Activated CD4-positive, alpha-beta T cell treated with anti-CD3 and anti-CD28 coated beads, Interleukin-2, amount 10 ng/mL, durations not matched to agents 24 days and 14 days (primary cell): ENCODE measurements around the gene PCDHA6. TPM values are rescaled to one million over a fixed set of nuclear protein-coding genes. Genes with fewer than 3 reads are reported as not detected.
"Not testable (repeated sequence)": the region's sequence is repeated elsewhere in the genome, so short reads cannot be mapped to it uniquely, and the experiment has no call there.

Source experiments
- DNase-seq: peaks from one replicate; pipeline ENCODE4 v3.0.0; 2022
- H3K27ac Mint-ChIP-seq: one replicate; pipeline ENCODE4 v1.8.0; 2022; ENCODE audit warnings: mild to moderate bottlenecking, mixed read lengths
- H3K27me3 Mint-ChIP-seq: one replicate; pipeline ENCODE4 v1.8.0; 2022; ENCODE audit warnings: mixed read lengths
- H3K36me3 Mint-ChIP-seq: one replicate; pipeline ENCODE4 v1.8.0; 2022; ENCODE audit warnings: low read depth, mild to moderate bottlenecking, mixed read lengths
- H3K4me1 Mint-ChIP-seq: one replicate; pipeline ENCODE4 v1.8.0; 2021; ENCODE audit warnings: mixed read lengths
- H3K4me3 Mint-ChIP-seq: one replicate; pipeline ENCODE4 v1.8.0; 2022; ENCODE audit warnings: mild to moderate bottlenecking, moderate library complexity, mixed read lengths
- H3K9me3 Mint-ChIP-seq: one replicate; pipeline ENCODE4 v1.8.0; 2021; ENCODE audit warnings: mixed read lengths
- intact Hi-C: fragments of 100-400 bp; cut with micrococcal nuclease; formaldehyde crosslinking; loops from one replicate; pipeline ENCODE4 v1.15.1; 2023
- total RNA-seq: library from RNA; stranded (reverse); gene quantifications from 2 replicates; pipeline ENCODE4 v1.2.3, GENCODE V29; 2022

The PCDHA6 gene
- total RNA-seq = not detected in 2 replicates

- H3K4me3 Mint-ChIP-seq = no peak within 1 kb of the TSS
- no peaks in the 10 kb centered on the region for H3K27me3 Mint-ChIP-seq
- intact Hi-C loops = no loop called here
- no peak within 1 kb of the TSS for H3K27ac Mint-ChIP-seq
- no peak for DNase-seq
- H3K36me3 Mint-ChIP-seq = peaks cover 3% of the 10 kb centered on the region
- H3K9me3 Mint-ChIP-seq = peaks cover 17% of the 10 kb centered on the region
- H3K4me1 Mint-ChIP-seq = no peaks in the 10 kb centered on the region
Measured at GRCh38 chr5:140827704-140828361, at the start of gene PCDHA6. TSS of gene PCDHA6 (plus strand) at chr5:140827960. CDS start at chr5:140828092, 132 bp downstream.

DNA sequence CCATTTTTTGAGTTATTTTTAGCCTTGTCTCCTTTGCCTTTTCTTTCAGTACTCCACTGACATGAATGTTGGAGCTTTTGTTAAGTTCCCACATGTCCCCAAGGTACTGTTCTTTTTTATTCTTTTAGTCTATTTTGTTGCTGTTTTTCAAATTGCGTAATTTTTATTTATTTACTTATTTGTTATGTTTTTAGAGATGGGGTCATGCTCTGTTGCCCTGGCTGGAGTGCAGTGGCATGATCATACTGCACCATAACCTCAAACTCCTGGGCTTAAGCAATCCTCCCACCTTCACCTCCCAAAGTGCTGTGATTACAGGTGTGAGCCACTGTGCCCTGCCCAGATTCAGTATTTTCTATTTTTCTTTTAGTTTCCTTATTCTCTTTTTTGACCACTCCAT is 47.2 kb upstream of the PCDHA6 start:
- no peak for DNase-seq
- Mint-ChIP-seq H3K36me3 (no peaks in the 10 kb centered on the region), H3K27ac (no peak overlapping the region), H3K9me3 (peaks cover 35% of the 10 kb centered on the region), H3K27me3 (no peaks in the 10 kb centered on the region), H3K4me1 (no peaks in the 10 kb centered on the region), H3K4me3 (no peak overlapping the region)
- intact Hi-C loops = no loop called here

DNA sequence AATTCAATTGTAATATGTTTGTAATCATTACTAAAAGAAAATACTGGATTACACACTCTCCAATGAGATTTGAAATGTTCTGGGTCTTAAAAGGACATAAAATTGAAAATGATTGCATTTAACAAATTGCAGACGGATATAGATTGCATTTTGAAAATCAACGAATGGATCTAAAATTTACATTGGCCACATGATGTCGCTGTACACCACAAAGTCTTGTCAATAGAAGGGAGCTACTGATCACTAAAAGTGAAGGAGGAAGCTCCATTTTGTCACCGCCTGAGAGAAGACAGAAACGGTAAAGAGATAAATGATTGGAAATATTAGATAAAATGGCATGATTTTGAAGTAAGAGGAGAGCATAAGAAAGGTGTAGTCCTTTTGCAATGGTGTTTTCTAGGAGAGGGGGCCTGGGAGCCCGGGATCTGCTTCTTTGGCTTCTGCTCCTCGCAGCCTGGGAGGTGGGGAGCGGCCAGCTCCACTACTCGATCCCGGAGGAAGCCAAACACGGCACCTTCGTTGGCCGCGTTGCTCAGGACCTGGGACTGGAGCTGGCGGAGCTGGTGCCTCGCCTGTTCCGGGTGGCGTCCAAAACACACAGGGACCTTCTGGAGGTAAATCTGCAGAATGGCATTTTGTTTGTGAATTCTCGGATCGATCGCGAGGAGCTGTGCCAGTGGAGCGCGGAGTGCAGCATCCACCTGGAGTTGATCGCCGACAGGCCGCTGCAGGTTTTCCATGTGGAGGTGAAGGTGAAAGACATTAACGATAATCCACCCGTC is 41.7 kb upstream of the PCDHA6 start, which contains the start of gene PCDHA1:
Gene PCDHA1, plus strand, starts transcription at position 236 of the 782 bp plus-strand sequence.
- Mint-ChIP-seq H3K27me3 (no peaks in the 10 kb centered on the region), H3K27ac (no peak within 1 kb of the TSS), H3K4me1 (no peaks in the 10 kb centered on the region), H3K9me3 (peaks cover 20% of the 10 kb centered on the region), H3K4me3 (no peak within 1 kb of the TSS), H3K36me3 (peaks cover 7% of the 10 kb centered on the region)
- DNase-seq = no peak
- intact Hi-C loops = no loop called here

DNA sequence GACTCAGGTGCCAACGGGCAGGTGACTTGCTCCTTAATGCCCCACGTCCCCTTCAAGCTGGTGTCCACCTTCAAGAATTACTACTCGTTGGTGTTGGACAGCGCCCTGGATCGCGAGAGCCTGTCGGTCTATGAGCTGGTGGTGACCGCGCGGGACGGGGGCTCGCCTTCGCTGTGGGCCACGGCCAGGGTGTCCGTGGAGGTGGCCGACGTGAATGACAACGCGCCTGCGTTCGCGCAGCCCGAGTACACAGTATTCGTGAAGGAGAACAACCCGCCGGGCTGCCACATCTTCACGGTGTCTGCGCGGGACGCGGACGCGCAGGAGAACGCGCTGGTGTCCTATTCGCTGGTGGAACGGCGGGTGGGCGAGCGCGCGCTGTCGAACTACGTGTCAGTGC is 40.3 kb upstream of the PCDHA6 start:
- H3K27ac Mint-ChIP-seq, H3K4me3 Mint-ChIP-seq, DNase-seq, H3K4me1 Mint-ChIP-seq, H3K36me3 Mint-ChIP-seq, intact Hi-C loops, H3K27me3 Mint-ChIP-seq: not testable (repeated sequence)
- peaks cover 23% of the 10 kb centered on the region for H3K9me3 Mint-ChIP-seq

DNA sequence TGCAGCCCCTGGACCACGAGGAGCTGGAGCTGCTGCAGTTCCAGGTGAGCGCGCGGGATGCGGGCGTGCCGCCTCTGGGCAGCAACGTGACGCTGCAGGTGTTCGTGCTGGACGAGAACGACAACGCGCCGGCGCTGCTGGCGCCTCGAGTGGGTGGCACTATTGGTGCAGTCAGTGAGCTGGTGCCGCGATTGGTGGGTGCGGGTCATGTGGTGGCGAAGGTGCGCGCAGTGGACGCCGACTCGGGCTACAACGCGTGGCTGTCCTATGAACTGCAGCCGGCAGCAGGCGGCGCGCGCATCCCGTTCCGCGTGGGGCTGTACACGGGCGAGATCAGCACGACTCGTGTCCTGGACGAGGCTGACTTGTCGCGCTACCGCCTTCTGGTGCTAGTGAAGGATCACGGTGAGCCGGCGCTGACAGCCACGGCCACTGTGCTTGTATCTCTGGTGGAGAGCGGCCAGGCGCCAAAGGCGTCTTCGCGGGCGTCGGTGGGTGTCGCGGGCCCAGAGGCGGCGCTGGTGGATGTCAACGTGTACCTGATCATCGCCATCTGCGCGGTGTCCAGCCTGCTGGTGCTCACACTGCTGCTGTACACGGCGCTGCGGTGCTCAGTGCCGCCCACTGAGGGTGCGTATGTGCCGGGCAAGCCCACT is 39.8 kb upstream of the PCDHA6 start:
- DNase-seq, H3K27ac Mint-ChIP-seq, H3K4me1 Mint-ChIP-seq, intact Hi-C loops, H3K27me3 Mint-ChIP-seq, H3K4me3 Mint-ChIP-seq, H3K36me3 Mint-ChIP-seq: not testable (repeated sequence)
- peaks cover 25% of the 10 kb centered on the region for H3K9me3 Mint-ChIP-seq

DNA sequence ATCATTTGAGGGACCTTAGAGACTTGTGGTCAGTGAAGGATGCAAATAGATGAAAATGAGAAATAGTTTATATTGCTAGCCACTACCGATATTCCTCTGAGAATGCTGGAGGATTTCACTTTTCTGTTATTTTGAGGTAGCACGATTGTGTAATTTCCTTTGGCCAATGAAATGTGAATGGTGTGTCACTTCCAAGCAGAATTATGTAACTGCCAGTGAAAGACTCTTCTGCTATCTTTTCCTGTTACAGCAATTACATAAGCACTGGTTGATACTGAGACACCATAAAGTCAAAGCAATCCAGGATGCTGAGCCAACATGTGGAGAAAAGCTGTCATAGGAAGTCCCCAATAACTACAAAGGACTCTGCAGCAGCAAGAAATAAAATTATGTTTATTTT is 36.7 kb upstream of the PCDHA6 start:
- Mint-ChIP-seq H3K27me3 (no peaks in the 10 kb centered on the region), H3K36me3 (peaks cover 4% of the 10 kb centered on the region)
- intact Hi-C loops = no loop called here

DNA sequence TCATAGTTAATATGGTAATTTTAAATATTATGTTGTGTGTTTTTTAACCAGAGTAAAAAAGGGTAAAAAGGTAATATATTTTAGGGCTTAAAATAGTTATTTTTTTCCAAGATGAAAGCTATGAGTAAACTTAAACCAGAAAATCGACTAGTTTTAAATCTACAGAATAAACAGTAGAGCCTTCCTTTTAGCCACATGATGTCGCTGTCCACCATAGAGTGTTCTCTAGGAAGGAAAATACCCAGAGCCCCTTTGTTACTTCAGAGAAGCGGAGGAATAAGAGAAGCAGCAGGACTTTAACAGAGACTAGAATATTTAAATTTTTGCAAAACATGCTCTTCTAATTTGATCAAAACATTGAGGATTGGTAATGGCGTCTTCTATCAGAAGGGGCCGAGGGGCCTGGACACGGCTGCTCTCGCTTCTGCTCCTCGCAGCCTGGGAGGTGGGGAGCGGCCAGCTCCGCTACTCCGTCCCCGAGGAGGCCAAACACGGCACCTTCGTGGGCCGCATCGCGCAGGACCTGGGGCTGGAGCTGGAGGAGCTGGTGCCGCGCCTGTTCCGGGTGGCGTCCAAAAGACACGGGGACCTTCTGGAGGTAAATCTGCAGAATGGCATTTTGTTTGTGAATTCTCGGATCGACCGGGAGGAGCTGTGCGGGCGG is 33.0 kb upstream of the PCDHA6 start, which contains the start of gene PCDHA2:
Gene PCDHA2, plus strand, starts transcription at position 258 of the 664 bp plus-strand sequence.
- DNase-seq = no peak
- peaks cover 15% of the 10 kb centered on the region for H3K9me3 Mint-ChIP-seq
- H3K4me1 Mint-ChIP-seq = no peaks in the 10 kb centered on the region
- H3K4me3 Mint-ChIP-seq = no peak within 1 kb of the TSS
- no peaks in the 10 kb centered on the region for H3K27me3 Mint-ChIP-seq
- peaks cover under 1% of the 10 kb centered on the region for H3K36me3 Mint-ChIP-seq
- H3K27ac Mint-ChIP-seq = no peak within 1 kb of the TSS
- intact Hi-C loops = no loop called here

More for the DNA sequence above, 36.7 kb upstream of the PCDHA6 start:
- peaks cover 22% of the 10 kb centered on the region for H3K9me3 Mint-ChIP-seq
- H3K4me3 Mint-ChIP-seq = no peak overlapping the region
- no peaks in the 10 kb centered on the region for H3K4me1 Mint-ChIP-seq
- no peak overlapping the region for H3K27ac Mint-ChIP-seq
- DNase-seq = no peak

- intact Hi-C loops = no loop called here
- no peak for DNase-seq
- Mint-ChIP-seq H3K4me3 (no peak overlapping the region), H3K27ac (no peak overlapping the region), H3K36me3 (no peaks in the 10 kb centered on the region), H3K9me3 (peaks cover 17% of the 10 kb centered on the region), H3K4me1 (no peaks in the 10 kb centered on the region), H3K27me3 (no peaks in the 10 kb centered on the region)
Measured at GRCh38 chr5:140795259-140795641, 32.5 kb upstream of the PCDHA6 start.

- intact Hi-C loops, H3K27ac Mint-ChIP-seq, H3K4me3 Mint-ChIP-seq, H3K27me3 Mint-ChIP-seq, H3K36me3 Mint-ChIP-seq, DNase-seq, H3K4me1 Mint-ChIP-seq: not testable (repeated sequence)
- peaks cover 15% of the 10 kb centered on the region for H3K9me3 Mint-ChIP-seq
Measured at GRCh38 chr5:140796072-140796717, 31.6 kb upstream of the PCDHA6 start.

- no peaks in the 10 kb centered on the region for H3K4me1 Mint-ChIP-seq
- DNase-seq = no peak
- H3K27me3 Mint-ChIP-seq = no peaks in the 10 kb centered on the region
- no peak overlapping the region for H3K4me3 Mint-ChIP-seq
- no peak overlapping the region for H3K27ac Mint-ChIP-seq
- H3K36me3 Mint-ChIP-seq = no peaks in the 10 kb centered on the region
- intact Hi-C loops = no loop called here
- peaks cover 11% of the 10 kb centered on the region for H3K9me3 Mint-ChIP-seq
Measured at GRCh38 chr5:140796718-140797095, 31.1 kb upstream of the PCDHA6 start.

GRCh38 chr5:140800816-140801493 is 26.8 kb upstream of the PCDHA6 start, which contains the start of gene PCDHA3:
TSS of gene PCDHA3 (plus strand) at chr5:140801057.
- no peak for DNase-seq
- H3K36me3 Mint-ChIP-seq = no peaks in the 10 kb centered on the region
- peaks cover 17% of the 10 kb centered on the region for H3K9me3 Mint-ChIP-seq
- H3K27ac Mint-ChIP-seq = no peak within 1 kb of the TSS
- intact Hi-C loops = no loop called here
- no peaks in the 10 kb centered on the region for H3K4me1 Mint-ChIP-seq
- H3K4me3 Mint-ChIP-seq = no peak within 1 kb of the TSS
- H3K27me3 Mint-ChIP-seq = no peaks in the 10 kb centered on the region

DNA sequence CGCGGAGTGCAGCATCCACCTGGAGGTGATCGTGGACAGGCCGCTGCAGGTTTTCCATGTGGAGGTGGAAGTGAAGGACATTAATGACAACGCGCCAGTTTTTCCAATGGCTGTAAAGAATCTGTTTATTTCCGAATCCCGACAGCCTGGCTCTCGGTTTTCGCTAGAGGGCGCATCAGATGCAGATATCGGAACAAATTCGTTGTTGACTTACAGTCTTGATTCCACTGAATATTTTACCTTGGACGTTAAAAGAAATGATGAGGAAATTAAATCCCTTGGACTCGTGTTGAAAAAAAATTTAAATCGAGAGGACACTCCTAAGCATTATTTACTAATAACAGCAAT is 26.3 kb upstream of the PCDHA6 start:
- H3K9me3 Mint-ChIP-seq = peaks cover 18% of the 10 kb centered on the region
- no peaks in the 10 kb centered on the region for H3K36me3 Mint-ChIP-seq
- no peaks in the 10 kb centered on the region for H3K27me3 Mint-ChIP-seq
- no peak overlapping the region for H3K4me3 Mint-ChIP-seq
- H3K27ac Mint-ChIP-seq = no peak overlapping the region
- intact Hi-C loops = no loop called here
- DNase-seq = no peak
- H3K4me1 Mint-ChIP-seq = no peaks in the 10 kb centered on the region

GRCh38 chr5:140802381-140802780 is 25.4 kb upstream of the PCDHA6 start:
- H3K4me1 Mint-ChIP-seq, H3K27ac Mint-ChIP-seq, H3K36me3 Mint-ChIP-seq, DNase-seq, intact Hi-C loops, H3K4me3 Mint-ChIP-seq, H3K27me3 Mint-ChIP-seq: not testable (repeated sequence)
- peaks cover 18% of the 10 kb centered on the region for H3K9me3 Mint-ChIP-seq
